NCI-H1930 (cell line): ENCODE results near the gene TDRD1.

Source experiments
- DNase-seq, 2 experiments: peaks; one replicate each; lab custom pipeline; 2025; lab: John Stamatoyannopoulos, UW

Gene TDRD1

DNA sequence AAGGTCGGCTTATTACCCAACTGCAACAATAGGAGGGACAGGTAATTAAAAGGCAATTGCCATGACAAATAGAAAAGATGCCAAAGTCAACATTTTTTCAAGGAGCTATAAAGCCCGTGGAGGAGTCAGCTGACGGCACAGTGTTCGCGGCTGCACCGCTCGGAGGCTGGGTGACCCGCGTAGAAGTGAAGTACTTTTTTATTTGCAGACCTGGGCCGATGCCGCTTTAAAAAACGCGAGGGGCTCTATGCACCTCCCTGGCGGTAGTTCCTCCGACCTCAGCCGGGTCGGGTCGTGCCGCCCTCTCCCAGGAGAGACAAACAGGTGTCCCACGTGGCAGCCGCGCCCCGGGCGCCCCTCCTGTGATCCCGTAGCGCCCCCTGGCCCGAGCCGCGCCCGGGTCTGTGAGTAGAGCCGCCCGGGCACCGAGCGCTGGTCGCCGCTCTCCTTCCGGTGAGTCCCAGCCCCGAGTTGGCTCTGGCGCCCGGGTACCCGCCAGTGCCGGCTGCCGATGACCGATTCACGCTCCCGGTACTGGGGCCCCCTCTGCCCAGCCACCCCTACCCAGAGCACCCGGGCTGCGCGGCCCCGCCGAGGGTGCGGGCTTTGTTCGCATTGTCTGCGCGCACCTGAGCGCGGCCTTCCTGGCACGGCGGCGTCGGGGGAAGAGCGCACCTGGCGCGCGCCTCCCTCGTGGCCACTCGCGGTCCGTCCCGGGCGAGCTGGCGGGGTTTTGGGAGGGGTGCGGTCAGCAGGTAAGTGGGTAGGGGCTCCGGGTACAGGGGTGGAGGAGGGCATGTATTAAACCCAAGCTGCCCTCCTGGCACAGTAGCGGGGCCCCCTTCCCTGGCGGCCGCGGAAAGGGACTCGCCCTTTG, 60.2 kb downstream of the TDRD1 start, which contains the start of gene VWA2:
TSS of gene VWA2 (plus strand) at position 138 of the 877 bp plus-strand sequence. CDS start 9,460 bp downstream, outside the sequence.
- peak; percentile 14 to 41 for DNase-seq

DNA sequence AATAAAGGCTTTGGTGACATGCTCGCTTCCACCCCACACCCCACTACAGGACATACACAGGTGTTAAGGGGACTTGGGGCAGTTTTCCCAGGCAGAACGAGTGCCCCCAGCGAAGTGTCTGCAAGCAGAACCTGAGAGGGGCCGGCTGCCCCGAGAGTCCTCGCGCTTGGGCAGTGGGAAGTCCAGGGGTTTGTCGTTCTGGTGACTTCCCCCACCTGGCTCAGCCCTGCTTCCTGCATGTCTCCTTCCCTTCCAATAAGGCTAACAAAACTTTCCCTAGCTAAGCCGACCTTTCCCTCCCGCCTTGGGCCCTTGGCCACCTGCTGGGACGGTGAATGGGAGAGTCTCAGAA, 60.8 kb downstream of the TDRD1 start:
- no peak for DNase-seq

DNA sequence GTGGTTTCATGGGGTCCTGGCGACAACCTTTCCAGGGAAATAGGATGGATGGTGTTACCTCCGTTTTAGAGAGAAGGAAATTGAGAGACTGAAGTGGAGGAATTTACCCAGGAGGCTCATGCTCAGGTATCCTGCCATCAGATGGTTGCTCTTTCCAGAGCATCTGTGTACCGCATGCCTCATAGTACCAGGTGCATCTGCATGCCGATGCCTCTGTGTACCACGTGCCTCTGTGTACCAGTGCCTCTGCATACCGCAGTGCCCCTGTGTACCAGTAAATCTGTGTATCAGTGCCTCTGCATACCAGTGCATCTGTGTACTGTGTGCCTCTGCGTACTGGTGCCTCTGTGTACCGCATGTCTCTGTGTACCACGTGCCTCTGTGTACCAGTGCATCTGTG, 63.1 kb downstream of the TDRD1 start:
- DNase-seq: no peak

DNA sequence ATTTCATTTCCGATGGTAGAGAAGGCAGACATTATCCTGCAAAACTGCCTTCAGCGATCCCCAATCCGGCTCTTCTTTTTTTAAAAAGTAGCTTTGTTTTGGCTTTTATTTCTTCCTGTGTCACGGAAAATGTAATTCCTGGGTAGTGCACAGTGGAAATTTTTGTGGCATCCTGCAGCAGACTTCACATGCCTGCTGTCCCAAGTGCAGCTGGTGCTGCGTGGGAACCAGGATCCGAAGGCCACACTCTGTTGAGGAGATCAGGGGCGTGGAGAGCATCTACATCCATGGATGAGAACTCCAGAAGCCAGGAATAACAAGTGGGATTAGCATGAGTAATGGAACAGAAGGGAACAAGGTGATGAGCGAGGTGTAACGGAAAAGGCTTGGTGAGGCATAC, 64.5 kb downstream of the TDRD1 start:
- no peak for DNase-seq

DNA sequence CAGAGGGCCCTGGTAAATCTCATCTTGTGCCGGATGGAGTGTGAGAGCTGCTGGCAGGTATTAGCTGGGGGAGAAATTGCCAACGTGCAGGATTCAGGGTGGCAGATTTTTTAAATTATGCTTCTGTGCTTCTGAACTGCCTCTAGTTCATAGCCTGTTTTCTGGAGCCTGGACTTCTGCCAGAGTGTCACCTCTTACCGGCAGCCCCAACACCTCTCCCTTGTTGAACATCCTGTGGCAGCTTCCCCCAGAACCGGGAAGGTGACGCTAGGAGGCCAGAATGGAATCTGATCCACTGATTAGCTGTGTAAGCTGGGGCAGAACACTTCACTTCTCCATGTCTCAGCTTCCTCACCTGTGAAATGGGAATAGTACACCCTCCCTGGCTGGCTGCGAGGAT, 65.0 kb downstream of the TDRD1 start:
- DNase-seq: no peak

DNA sequence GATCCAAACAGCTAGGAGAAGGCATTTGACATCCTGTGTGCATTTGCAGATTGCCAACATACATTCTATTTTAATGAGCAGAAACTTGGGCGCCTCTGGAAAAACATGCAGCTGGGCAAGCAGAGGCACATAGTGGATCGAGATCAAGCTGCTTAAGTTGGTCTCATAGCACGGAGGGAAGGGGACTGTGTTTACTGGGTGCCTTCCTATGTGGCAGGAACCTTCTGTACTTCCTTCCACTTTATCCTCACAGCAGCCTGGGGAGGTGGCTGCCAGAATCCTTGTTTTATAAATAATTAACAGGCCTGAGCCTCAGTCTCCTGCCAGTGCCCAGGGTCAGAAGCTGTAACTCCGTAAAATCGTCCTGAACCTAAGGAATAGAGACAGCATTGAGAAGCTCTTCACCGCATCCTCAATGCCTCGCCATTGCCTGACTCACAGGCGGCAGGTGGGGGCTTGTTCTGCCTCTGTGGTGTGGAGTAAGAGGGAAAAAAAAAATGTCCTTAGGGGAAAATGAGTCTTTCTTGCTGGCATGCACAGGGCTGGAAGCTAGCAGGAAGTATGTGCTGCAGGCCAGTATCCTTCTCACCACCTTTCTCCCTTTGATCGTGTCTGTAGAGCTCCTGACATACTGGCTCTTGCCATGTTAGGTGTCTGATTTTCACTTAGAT, 66.1 kb downstream of the TDRD1 start:
- DNase-seq: no peak

DNA sequence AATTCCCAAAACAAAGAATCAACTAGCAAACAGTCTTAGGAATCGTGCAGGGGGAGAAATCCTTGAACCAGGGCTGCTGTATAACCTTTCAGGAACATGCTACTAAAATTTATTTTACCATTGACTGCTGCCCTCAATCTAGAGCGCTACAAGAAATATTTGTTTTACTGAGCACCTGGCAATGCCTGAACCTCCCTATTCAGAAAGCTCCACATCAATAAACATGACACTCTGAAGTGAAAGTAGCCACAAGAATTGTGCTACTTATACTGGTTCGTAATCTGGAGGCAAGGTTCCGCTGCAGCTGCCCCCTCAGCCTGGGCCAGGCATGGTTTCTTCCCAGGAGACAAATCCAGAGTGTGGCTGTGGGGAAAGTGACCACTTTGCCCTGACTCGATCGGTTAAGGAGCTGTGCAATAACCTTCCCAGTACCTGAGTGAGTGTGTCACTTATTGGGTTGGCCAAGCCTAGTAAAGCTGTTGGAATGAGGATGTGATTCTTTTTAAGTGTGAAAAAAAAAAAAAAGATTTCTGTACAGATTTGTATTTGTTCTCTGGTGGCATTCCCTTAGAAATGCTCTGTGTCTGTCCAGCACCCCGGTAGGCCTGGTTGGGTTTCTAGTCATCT, 67.6 kb downstream of the TDRD1 start:
- no peak for DNase-seq

DNA sequence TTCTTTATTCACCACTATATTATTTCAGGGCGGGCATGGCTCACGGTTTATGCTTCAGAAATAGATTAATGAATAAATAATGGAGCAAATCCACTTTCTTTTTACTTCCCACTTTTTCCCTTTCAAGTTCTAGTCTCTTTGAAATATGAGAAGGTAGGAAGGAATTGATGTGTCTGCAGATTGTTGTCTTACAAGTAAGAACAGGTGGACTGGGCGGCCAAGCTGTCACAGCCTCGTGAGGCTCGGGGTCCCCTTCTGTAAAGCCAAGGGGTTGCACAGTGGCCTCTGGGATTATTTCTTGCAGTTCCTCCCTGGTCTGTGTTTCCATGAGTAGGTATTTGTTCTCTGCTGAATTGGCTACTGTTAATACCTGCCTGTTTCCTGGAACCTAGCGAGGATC, 71.1 kb downstream of the TDRD1 start:
- DNase-seq: no peak

DNA sequence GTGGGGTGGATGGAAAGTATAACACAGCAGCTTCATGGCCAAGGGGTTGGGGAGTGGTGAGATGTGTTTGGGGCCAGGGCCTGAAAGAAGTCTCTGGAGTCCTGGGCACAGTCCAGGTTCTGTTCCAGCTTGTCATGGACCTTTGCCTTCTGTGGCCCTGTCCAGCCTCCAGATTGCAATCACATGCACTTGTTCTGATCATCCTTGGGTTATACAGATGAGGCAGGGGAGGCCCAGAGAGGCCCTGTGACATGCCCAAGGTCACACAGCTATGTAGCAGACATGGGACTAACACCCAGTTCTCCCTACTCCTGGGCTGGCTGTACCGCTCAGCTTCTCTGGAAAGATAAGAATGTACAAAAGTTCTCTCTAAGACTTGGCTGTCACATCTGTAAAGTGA, 71.6 kb downstream of the TDRD1 start:
- no peak for DNase-seq

DNA sequence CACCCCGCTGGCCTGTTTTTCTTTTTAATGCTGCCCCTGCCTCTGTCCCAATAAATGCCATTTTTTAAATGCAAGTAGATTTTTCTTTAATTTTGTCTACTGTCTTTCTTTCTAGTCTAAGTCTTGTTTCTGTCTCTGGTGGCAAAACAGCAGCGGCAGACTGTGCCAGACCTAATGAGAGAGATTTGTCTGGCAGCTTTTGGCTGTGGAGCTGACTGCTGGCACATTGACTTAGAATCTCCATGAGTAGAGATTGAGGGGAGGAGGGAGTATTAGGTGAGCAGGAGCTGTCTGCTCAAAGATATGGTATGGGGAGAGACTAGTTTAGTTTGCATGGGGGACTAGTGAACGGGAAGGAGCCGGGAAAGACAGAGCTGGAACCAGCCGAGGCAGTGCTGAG, 72.9 kb downstream of the TDRD1 start:
- no peak for DNase-seq

DNA sequence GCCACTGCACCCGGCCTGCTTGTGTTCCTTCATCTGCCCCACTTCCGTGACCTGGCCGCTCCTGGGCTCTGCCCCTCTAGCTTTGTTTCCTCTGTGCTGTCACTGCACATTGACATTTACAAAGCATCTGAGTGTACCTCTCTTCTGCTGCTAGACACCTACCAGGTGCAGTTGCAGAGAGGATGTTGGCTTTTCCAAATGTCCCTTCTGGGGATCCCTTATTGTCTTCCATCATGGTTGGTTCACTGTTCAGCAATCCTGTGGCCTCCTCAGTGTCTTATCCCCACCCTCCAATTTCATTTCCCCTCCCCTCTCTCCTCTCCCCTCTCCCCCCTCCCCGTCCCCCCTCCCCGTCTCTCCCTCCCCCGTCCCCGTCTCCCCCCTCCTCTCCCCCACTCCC, 73.7 kb downstream of the TDRD1 start:
- DNase-seq: no peak

DNA sequence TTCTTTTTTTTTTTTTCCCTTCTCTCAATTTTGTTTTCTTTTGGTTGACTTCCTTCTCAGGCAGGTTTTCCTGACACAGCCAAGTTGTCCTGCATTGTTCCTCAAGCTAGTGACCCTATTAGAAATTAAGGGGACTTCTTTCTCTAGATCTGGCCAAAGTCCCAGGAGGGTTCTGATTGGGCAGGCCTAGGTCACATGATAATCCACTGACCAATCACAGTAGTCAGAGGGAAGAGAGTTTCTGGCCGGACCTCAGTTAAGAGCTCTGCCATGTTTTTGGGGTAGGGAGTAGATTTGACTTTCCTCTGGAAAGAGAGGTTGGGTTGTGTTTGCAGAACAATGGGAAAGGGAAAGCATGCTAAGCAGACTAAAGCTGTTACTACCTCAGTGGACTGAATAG, 76.1 kb downstream of the TDRD1 start:
- no peak for DNase-seq

DNA sequence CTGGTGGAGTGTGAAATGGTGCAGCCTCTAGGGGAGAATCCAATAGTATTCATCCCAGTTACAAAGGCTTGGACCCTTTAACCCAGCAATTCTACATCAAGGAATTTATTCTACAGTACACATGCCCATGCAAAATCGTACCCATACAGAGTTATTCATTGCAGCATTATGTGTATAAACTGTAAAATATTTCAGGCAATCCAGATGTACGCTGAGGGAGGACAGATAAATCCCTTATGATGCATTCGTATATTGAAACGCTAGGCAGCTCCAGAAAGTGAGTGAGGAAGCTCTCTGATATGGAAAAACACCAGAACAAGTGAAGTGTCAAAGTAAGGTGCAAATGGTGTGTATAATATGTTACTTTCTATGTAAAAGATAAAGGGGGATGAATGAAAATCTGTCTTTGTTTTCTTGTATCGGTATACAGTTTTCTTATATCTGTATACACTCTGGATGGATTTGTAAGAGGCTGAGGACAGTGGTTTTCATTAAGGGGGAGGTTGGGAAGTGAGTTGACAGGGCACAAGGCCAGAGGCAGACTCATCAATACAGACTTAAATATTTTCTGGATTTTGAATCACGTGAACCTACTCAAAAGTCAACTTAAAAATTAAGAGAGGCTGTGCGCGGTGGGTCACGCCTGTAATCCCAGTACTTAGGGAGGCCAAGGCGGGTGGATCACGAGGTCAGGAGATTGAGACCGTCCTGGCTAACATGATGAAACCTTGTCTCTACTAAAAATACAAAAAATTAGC, 77.0 kb downstream of the TDRD1 start:
- DNase-seq: no peak

DNA sequence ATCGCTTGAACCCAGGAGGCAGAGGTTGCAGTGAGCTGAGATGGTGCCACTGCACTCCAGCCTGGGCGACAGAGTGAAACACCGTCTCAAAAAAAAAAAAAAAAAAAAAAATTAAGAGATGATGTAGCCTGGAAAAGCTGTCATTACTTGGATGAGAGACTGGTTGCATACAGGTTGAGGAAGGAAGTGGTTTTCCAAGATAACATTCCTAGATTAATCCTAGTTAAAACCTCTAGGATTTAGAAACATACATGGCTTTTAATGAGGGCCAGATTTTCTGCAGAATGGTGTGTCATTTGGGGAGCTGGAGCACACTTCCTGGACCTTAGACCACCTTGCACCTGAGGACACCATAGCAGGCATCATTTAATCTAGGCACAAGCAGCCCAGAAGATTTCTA, 77.7 kb downstream of the TDRD1 start:
- no peak for DNase-seq

DNA sequence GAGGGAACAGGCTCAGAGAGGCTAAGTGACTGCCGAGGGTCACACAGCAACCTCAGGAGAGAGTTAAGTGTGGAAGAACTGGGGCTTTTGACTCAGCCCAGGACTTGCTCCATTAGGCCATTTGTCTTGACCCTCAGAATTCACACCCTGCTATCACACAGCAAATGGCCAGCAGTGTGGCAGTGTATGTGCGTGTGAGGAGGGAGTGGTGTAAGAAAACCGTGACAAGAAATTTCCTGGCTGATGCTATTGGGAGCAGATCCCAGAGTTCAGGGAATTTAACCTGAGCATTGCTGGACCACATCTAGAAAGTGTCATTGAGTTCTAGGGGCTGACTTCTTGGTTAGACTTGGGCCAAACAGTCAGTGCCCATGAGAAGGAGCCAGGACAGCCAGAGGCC, 78.3 kb downstream of the TDRD1 start:
- DNase-seq: no peak

DNA sequence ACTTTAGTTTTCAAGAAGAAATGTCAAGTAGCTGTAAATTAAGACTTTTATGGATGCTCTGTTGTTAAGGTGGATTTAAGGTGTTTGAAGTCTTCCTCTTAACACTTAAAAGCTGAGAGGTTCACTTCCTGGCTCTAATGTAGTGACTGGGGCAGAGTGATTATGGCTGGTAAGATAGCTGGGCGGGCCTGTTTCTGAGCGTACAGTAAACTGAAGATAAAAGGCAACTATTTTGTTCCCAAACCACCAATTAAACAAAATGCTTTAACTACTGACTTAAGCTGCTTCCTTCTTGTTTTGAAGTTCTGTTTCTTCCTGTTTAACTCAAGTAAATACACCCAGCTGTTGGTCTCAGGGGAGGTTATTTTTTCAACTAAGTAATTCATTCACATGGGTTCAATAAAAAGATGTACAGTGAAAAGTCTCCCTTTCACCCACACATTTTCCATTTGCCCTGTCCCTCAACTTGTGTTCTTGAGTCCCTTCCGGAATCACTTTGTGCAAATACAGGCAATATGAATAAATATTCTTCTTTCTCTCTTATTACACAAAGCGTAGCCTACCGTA, 79.2 kb downstream of the TDRD1 start:
- no peak for DNase-seq

DNA sequence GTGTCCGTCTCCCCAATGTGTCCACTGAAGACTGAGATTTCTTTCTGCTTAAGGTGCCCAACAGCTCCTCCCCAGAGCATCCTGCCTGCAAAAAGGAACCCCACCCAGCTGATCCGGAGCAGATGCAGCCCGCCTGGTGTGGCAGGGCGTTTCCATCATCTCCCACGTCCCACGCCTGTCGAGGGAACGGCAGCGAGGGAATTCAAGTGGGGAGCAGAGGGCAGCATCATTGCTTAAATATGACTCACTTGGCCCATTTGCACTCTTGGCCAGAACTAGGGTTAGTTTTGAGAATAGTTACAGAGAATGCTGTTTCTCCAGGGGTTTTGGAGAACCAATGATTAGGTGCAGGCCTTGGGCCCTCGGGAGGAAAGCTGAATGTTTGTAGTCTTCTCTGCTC, 80.7 kb downstream of the TDRD1 start:
- no peak for DNase-seq

DNA sequence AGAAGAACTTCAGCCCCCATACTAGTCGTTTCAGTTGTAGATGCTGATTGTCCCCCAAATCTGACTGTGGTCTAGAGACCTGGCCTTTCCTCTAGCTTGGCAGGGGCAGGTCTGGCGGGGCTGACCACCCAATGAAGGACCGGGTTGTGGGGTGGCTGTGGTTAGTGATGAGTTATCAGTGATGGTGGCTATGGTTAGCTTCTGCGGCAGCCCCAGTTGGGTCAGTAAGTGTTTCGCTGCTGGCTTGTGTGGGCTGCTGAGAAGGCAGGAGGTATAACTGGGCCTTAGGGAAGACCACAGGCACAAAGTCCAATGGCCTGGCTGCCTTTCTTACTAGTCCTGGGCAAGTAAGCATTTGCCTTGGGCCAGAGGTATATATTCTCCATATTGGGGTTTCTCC, 81.2 kb downstream of the TDRD1 start:
- no peak for DNase-seq

DNA sequence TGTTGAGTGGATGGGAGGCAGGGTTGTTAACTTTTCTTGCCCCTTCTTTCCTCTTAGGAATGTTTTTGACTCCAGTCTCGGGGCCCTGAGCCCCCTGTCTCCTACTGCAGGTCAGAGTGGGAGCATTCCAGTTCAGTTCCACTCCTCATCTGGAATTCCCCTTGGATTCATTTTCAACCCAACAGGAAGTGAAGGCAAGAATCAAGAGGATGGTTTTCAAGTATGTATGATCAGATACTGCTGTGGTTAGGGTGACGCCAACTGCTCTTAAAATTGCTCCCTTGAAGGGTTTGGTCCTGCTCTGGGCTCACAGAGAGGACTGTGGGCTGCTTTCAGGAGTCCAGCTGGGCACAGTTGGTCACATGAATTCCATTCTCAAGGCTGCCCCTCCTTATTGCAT, 81.9 kb downstream of the TDRD1 start:
- no peak for DNase-seq

DNA sequence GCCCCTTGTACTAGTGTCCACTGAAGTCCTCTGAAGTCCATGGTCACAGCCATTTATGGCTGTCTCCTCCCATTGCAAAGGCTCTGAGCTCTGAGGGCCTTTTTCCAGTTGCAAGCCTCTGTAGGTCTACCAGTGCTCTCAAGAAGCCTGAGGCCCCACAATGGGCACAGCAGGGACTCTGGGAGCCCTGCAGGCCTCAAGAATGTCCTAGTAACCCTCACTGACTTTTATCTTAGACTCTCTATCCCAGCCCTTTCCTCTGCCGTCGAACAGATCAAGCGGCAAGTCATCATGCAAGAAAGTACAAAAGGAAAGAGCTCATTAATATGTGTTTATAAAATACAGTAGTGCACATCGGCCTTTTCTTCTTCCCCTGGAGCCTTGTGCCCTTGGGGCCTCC, 83.3 kb downstream of the TDRD1 start:
- DNase-seq: no peak

DNA sequence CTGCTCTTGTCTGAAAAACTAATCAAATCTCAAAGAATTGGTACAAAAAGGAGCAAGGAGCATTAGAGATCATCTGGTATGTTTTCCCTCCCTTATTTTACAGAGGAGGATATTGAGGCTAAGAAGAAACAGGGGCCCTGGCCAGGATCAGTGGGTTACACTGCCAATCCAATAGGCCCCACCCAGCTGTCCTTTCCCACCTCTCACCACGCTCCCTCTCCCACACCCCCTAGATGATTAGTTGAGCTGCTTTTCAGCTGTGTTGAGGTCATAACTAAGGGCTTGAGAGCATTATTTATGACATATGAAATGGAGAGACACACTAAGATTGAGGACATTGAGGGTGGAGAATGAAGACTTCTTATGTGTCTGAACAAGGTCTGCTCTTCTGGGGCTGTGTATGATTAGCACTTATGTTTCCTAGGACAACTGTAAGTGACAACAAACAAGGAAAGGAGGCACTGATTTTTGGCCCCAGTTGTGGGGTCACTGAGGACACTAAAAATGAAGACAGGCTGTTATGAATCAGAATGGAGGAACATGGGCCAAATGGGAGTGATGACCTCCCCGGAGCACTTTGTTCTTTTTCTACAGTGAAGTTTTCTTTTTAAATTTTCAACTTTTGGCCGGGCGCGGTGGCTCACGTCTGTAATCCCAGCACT, 86.4 kb downstream of the TDRD1 start:
- DNase-seq: no peak

DNA sequence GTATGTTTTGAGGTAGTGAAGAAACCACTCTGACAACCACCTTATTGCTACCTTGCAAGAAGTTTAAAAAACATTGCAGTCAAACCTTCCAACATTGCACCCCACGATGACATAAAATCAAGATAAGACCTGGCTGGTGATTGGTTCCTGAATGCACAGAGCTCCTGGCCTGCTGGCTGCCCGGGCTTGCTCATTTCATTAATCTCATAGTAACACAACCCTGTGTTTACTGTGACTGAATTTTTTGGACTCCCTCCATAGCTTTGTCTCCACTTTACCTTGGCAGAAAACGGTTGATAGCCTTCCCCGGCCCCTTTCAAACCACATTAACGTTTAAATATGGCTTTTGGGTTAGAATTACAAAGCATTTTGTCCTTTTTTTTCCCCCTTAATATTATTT, 87.4 kb downstream of the TDRD1 start:
- no peak for DNase-seq
